ENCODE results near the gene CEP120.
A peak's percentile ranks its signal among the peaks of the same experiment; 100 is the strongest.

CEP120 gene

DNA sequence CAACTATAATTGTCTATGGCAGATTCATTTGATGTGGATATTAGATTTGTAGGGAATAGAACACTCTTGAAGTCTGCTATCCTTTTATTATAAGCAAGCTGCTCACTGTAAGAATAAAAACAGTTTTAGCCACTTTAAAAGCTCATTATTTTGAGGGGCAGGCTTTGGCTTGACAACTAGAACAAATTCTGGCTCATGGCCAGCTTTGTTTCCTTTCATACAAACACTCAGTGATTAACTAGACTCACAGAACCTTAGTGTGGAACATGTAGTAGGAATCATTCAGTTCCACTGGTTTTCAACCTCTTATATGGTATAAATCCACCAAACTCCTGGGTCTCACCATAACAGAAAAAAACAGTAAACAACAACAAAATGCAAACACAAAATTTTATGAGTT, 27.4 kb upstream of the CEP120 start:
- no peak overlapping the region for H4K8ac ChIP-seq (ENCODE audit: low read length)
- H3K4me2 ChIP-seq (ENCODE audit: low read length, poor library complexity, severe bottlenecking) = no peak overlapping the region
- H2AK5ac ChIP-seq (ENCODE audit: low read length, severe bottlenecking) = no peak overlapping the region
- no peak overlapping the region for H2BK15ac ChIP-seq (ENCODE audit: low read depth, poor library complexity, severe bottlenecking)
- no peaks in the 10 kb centered on the region for H3K9me3 ChIP-seq (ENCODE audit: control insufficient read depth, low read length)
- H3K4me1 ChIP-seq (ENCODE audit: control insufficient read depth, insufficient read depth, low read depth, low read length) = no peaks in the 10 kb centered on the region
- H3K79me1 ChIP-seq (replicated peaks; ENCODE audit: low read length, poor library complexity, severe bottlenecking) = no peaks in the 10 kb centered on the region
- no peak overlapping the region for H2AFZ ChIP-seq (ENCODE audit: low read depth, low read length)
- no peak overlapping the region for H3K14ac ChIP-seq (ENCODE audit: low read length in 2 of 2)
- no peak overlapping the region for H3K23ac ChIP-seq (ENCODE audit: low read length in 2 of 2)
- H3K4ac ChIP-seq (ENCODE audit: low read depth in 1 of 2, low read length in 2 of 2) = no peak overlapping the region
- H3K27me3 ChIP-seq (ENCODE audit: control insufficient read depth in 1 of 2, insufficient read depth in 1 of 2, low read length in 2 of 2) = no peaks in the 10 kb centered on the region
- H2BK120ac ChIP-seq (ENCODE audit: low read depth, low read length) = no peak overlapping the region
- no peak overlapping the region for H3K4me3 ChIP-seq (ENCODE audit: insufficient read depth in 1 of 2, low read depth in 1 of 2, low read length in 2 of 2)
- H2BK5ac ChIP-seq (ENCODE audit: low read depth, low read length, poor library complexity, severe bottlenecking) = no peak overlapping the region
- H3K36me3 ChIP-seq (ENCODE audit: control insufficient read depth in 1 of 2, insufficient read depth in 2 of 2, low read depth in 1 of 2, low read length in 2 of 2) = no peaks in the 10 kb centered on the region
- no peak overlapping the region for H2BK12ac ChIP-seq (ENCODE audit: low read length in 2 of 2)
- H3K18ac ChIP-seq (ENCODE audit: low read depth in 1 of 2, low read length in 2 of 2) = no peak overlapping the region
- DNase-seq = peak; percentile 57
- no peak overlapping the region for H3K9ac ChIP-seq (ENCODE audit: low read length)
- H4K91ac ChIP-seq (ENCODE audit: low read length) = no peak overlapping the region
- H3K27ac ChIP-seq (ENCODE audit: low read length, poor library complexity, severe bottlenecking) = no peak overlapping the region

DNA sequence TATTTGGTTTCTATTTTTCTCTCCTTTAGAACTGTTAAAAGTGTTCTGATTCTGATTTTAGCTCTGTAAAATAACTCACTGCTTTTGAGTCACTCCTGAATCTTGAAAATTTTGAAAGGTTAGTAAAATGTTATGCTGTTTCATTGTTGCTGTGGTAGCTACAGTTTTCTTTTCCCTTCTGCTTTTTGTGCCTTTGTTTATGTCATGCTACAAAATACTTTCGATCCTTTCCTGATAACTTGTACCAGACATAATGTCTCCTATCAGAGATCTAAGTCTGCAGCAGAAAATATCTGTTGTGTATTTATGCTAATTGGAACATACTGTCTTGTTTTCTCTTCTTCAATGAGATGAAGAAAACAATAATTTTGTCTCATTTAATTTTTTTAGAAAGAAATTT, 26.9 kb upstream of the CEP120 start:
- no peak overlapping the region for H3K4me2 ChIP-seq (ENCODE audit: low read length, poor library complexity, severe bottlenecking)
- H2BK5ac ChIP-seq (ENCODE audit: low read depth, low read length, poor library complexity, severe bottlenecking) = no peak overlapping the region
- H2BK12ac ChIP-seq (ENCODE audit: low read length in 2 of 2) = no peak overlapping the region
- H2AFZ ChIP-seq (ENCODE audit: low read depth, low read length) = no peak overlapping the region
- no peaks in the 10 kb centered on the region for H3K9me3 ChIP-seq (ENCODE audit: control insufficient read depth, low read length)
- WGBS = 80% methylated on average over 1 of the region's 1 CpG
- H3K36me3 ChIP-seq (ENCODE audit: control insufficient read depth in 1 of 2, insufficient read depth in 2 of 2, low read depth in 1 of 2, low read length in 2 of 2) = no peaks in the 10 kb centered on the region
- no peak overlapping the region for H2BK15ac ChIP-seq (ENCODE audit: low read depth, poor library complexity, severe bottlenecking)
- H3K9ac ChIP-seq (ENCODE audit: low read length) = peak overlapping the region; percentile 39
- no peak overlapping the region for H2AK5ac ChIP-seq (ENCODE audit: low read length, severe bottlenecking)
- no peak overlapping the region for H3K27ac ChIP-seq (ENCODE audit: low read length, poor library complexity, severe bottlenecking)
- no peak overlapping the region for H4K8ac ChIP-seq (ENCODE audit: low read length)
- H3K14ac ChIP-seq (ENCODE audit: low read length in 2 of 2) = no peak overlapping the region
- H3K4ac ChIP-seq (ENCODE audit: low read depth in 1 of 2, low read length in 2 of 2) = no peak overlapping the region
- no peak overlapping the region for H3K23ac ChIP-seq (ENCODE audit: low read length in 2 of 2)
- no peak overlapping the region for H3K4me3 ChIP-seq (ENCODE audit: insufficient read depth in 1 of 2, low read depth in 1 of 2, low read length in 2 of 2)
- no peak overlapping the region for H3K18ac ChIP-seq (ENCODE audit: low read depth in 1 of 2, low read length in 2 of 2)
- no peaks in the 10 kb centered on the region for H3K4me1 ChIP-seq (ENCODE audit: control insufficient read depth, insufficient read depth, low read depth, low read length)
- no peak overlapping the region for H2BK120ac ChIP-seq (ENCODE audit: low read depth, low read length)
- H4K91ac ChIP-seq (ENCODE audit: low read length) = no peak overlapping the region
- DNase-seq = no peak
- H3K27me3 ChIP-seq (ENCODE audit: control insufficient read depth in 1 of 2, insufficient read depth in 1 of 2, low read length in 2 of 2) = no peaks in the 10 kb centered on the region
- H3K79me1 ChIP-seq (replicated peaks; ENCODE audit: low read length, poor library complexity, severe bottlenecking) = no peaks in the 10 kb centered on the region

DNA sequence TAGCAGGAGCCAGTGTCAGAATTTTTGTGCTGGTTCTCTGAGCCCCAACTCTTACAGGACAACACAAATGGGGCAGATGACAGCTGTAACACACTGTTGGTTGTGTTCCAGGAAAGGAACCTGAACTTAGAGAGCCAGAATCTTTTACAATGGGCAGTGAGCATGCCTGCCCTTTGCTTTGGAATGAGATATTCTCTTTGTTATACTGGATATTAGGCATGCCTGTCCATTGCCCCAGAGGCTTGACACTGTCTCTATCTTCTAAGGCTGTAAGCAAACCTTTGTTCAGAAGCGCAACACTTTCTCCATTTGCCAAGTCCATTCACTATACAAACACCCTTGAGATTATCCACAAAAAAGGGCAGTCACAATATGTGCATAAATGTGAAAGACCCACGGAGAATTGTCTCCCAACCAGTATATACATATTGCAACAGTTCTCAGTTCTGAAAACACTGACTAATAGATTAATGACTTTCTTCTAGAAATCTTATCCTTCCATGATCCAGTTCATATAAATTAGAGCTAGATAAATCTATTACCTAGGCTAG, 26.3 kb upstream of the CEP120 start:
- Histone ChIP-seq H3K27ac (ENCODE audit: low read length, poor library complexity, severe bottlenecking) (no peak overlapping the region), H2BK120ac (ENCODE audit: low read depth, low read length) (no peak overlapping the region), H3K36me3 (ENCODE audit: control insufficient read depth in 1 of 2, insufficient read depth in 2 of 2, low read depth in 1 of 2, low read length in 2 of 2) (no peaks in the 10 kb centered on the region), H2AK5ac (ENCODE audit: low read length, severe bottlenecking) (no peak overlapping the region), H3K4ac (ENCODE audit: low read depth in 1 of 2, low read length in 2 of 2) (no peak overlapping the region), H2BK12ac (ENCODE audit: low read length in 2 of 2) (no peak overlapping the region), H3K18ac (ENCODE audit: low read depth in 1 of 2, low read length in 2 of 2) (no peak overlapping the region), H3K27me3 (ENCODE audit: control insufficient read depth in 1 of 2, insufficient read depth in 1 of 2, low read length in 2 of 2) (no peaks in the 10 kb centered on the region), H3K4me1 (ENCODE audit: control insufficient read depth, insufficient read depth, low read depth, low read length) (no peaks in the 10 kb centered on the region), H3K9ac (ENCODE audit: low read length) (peak overlapping the region; percentile 39), H2BK15ac (ENCODE audit: low read depth, poor library complexity, severe bottlenecking) (no peak overlapping the region), H2BK5ac (ENCODE audit: low read depth, low read length, poor library complexity, severe bottlenecking) (no peak overlapping the region), H3K4me2 (ENCODE audit: low read length, poor library complexity, severe bottlenecking) (no peak overlapping the region), H4K91ac (ENCODE audit: low read length) (no peak overlapping the region), H3K23ac (ENCODE audit: low read length in 2 of 2) (no peak overlapping the region), H4K8ac (ENCODE audit: low read length) (no peak overlapping the region), H3K14ac (ENCODE audit: low read length in 2 of 2) (no peak overlapping the region), H3K79me1 (replicated peaks; ENCODE audit: low read length, poor library complexity, severe bottlenecking) (no peaks in the 10 kb centered on the region), H2AFZ (ENCODE audit: low read depth, low read length) (no peak overlapping the region), H3K4me3 (ENCODE audit: insufficient read depth in 1 of 2, low read depth in 1 of 2, low read length in 2 of 2) (no peak overlapping the region), H3K9me3 (ENCODE audit: control insufficient read depth, low read length) (no peaks in the 10 kb centered on the region)
- no peak for DNase-seq
- 65% methylated on average over 2 of the region's 2 CpGs for WGBS

- Histone ChIP-seq H3K79me1 (replicated peaks; ENCODE audit: low read length, poor library complexity, severe bottlenecking) (no peaks in the 10 kb centered on the region), H3K4ac (ENCODE audit: low read depth in 1 of 2, low read length in 2 of 2) (no peak overlapping the region), H3K18ac (ENCODE audit: low read depth in 1 of 2, low read length in 2 of 2) (no peak overlapping the region), H4K8ac (ENCODE audit: low read length) (no peak overlapping the region), H3K9ac (ENCODE audit: low read length) (no peak overlapping the region), H2BK5ac (ENCODE audit: low read depth, low read length, poor library complexity, severe bottlenecking) (no peak overlapping the region), H3K27me3 (ENCODE audit: control insufficient read depth in 1 of 2, insufficient read depth in 1 of 2, low read length in 2 of 2) (no peaks in the 10 kb centered on the region), H3K27ac (ENCODE audit: low read length, poor library complexity, severe bottlenecking) (no peak overlapping the region), H2BK12ac (ENCODE audit: low read length in 2 of 2) (no peak overlapping the region), H4K91ac (ENCODE audit: low read length) (no peak overlapping the region), H3K4me2 (ENCODE audit: low read length, poor library complexity, severe bottlenecking) (no peak overlapping the region), H2AFZ (ENCODE audit: low read depth, low read length) (no peak overlapping the region), H3K23ac (ENCODE audit: low read length in 2 of 2) (no peak overlapping the region), H2BK15ac (ENCODE audit: low read depth, poor library complexity, severe bottlenecking) (no peak overlapping the region), H2AK5ac (ENCODE audit: low read length, severe bottlenecking) (no peak overlapping the region), H3K9me3 (ENCODE audit: control insufficient read depth, low read length) (no peaks in the 10 kb centered on the region), H3K4me1 (ENCODE audit: control insufficient read depth, insufficient read depth, low read depth, low read length) (no peaks in the 10 kb centered on the region), H3K14ac (ENCODE audit: low read length in 2 of 2) (no peak overlapping the region), H3K4me3 (ENCODE audit: insufficient read depth in 1 of 2, low read depth in 1 of 2, low read length in 2 of 2) (no peak overlapping the region), H2BK120ac (ENCODE audit: low read depth, low read length) (no peak overlapping the region), H3K36me3 (ENCODE audit: control insufficient read depth in 1 of 2, insufficient read depth in 2 of 2, low read depth in 1 of 2, low read length in 2 of 2) (no peaks in the 10 kb centered on the region)
- DNase-seq = no peak
- 84% methylated on average over 6 of the region's 6 CpGs for WGBS
Observed at GRCh38 chr5:123448743-123449142, 25.5 kb upstream of the CEP120 start.

Measured in mesenchymal stem cell (in vitro differentiated cells and primary cell).